K562 (cell line): ENCODE measurements around the gene MAZ. TPM values are rescaled to one million over a fixed set of nuclear protein-coding genes. Genes with fewer than 3 reads are reported as not detected.

Source experiments
- ATF3 ChIP-seq, 2 experiments: fragments of 450-650 bp in 1 of 2; sonication (generic) in 1 of 2; formaldehyde crosslinking in 1 of 2; IDR thresholded peaks in 1 of 2; conservative IDR thresholded peaks in 1 of 2; 2 replicates each; pipeline versions ENCODE4 v1.6.1 to v1.8.1; 2016 to 2023; ENCODE audit warnings: mild to moderate bottlenecking in 2 of 2, moderate library complexity in 2 of 2, inconsistent platforms in 1 of 2, missing genetic modification reagents in 1 of 2
- CREBBP ChIP-seq: IDR thresholded peaks from one replicate; pipeline ENCODE4 v1.6.1; 2012; ENCODE audit warnings: low read depth, mild to moderate bottlenecking, control low read depth, inconsistent platforms, low read length
- CXXC5 ChIP-seq: fragments of 250-450 bp; sonication (Bioruptor Pico); IDR thresholded peaks from 2 replicates; pipeline ENCODE4 v1.8.0; 2022; ENCODE audit warnings: inconsistent platforms, mild to moderate bottlenecking, moderate library complexity
- FOSL1 ChIP-seq: fragments of 200-800 bp; sonication (Bioruptor generic); conservative IDR thresholded peaks from 2 replicates; pipeline ENCODE4 v1.6.1; 2016; ENCODE audit warnings: missing genetic modification characterization, missing compliant biosample characterization
- RBM15 ChIP-seq: fragments of 200-400 bp; formaldehyde crosslinking; IDR thresholded peaks from 2 replicates; pipeline ENCODE4 v1.6.1; 2018; ENCODE audit warnings: mild to moderate bottlenecking, low read length, moderate library complexity; ENCODE audit not compliant: insufficient read depth
- REST ChIP-seq, 2 experiments: fragments of 450-650 bp; formaldehyde crosslinking in 1 of 2; IDR thresholded peaks; 2 replicates each; pipeline versions ENCODE4 v1.4.0 to v1.6.1; 2014 to 2020; ENCODE audit warnings: mild to moderate bottlenecking in 2 of 2, borderline replicate concordance in 1 of 2, low read depth in 1 of 2
- TBP ChIP-seq: optimal IDR thresholded peaks from 2 replicates; pipeline ENCODE3; 2011; ENCODE audit warnings: low read depth, low read length, improper control_type of control experiment
- ZBTB17 ChIP-seq: fragments of 450-650 bp; formaldehyde crosslinking; IDR thresholded peaks from 2 replicates; pipeline ENCODE4 v1.4.0; 2020; ENCODE audit warnings: mild to moderate bottlenecking
- ZFP1 ChIP-seq: fragments of 450-650 bp; formaldehyde crosslinking; IDR thresholded peaks from 2 replicates; pipeline ENCODE4 v1.4.0; 2020; ENCODE audit warnings: mild to moderate bottlenecking, mixed read lengths
- ZNF395 ChIP-seq: fragments of 200-800 bp; sonication (Bioruptor generic); IDR thresholded peaks from 2 replicates; pipeline ENCODE4 v1.6.1; 2017; ENCODE audit warnings: missing genetic modification characterization, missing compliant biosample characterization
- polyA plus RNA-seq, 8 experiments: library from polyadenylated mRNA; depleted of rRNA in 4 of 8; stranded (reverse) in 5 of 8; unstranded in 3 of 8; fragments of >200 nt; fragmentation: Nextera tagmentation in 2 of 8; fragmentation: Illumina TruSeq in 1 of 8; extraction: Ambion mirVana in 2 of 8; extraction: Trizol in 1 of 8; gene quantifications; 2 replicates each; pipeline versions ENCODE4 v1.2.1 to v1.2.3, GENCODE V29; 2011 to 2014; ENCODE audit warnings: inconsistent platforms in 1 of 8, missing spikeins in 1 of 8
- total RNA-seq, 7 experiments: library from RNA; depleted of rRNA in 6 of 7; stranded (reverse); fragments of >200 nt in 6 of 7; fragmentation: Illumina TruSeq in 2 of 7; extraction: Trizol in 2 of 7; gene quantifications; 2 replicates each; pipeline versions ENCODE4 v1.2.1 to v1.2.3, GENCODE V29; 2011 to 2021; ENCODE audit warnings: low replicate concordance in 1 of 7

The MAZ gene
- total and polyA plus RNA-seq, 9 of the 15 experiments (the other 6 are each of a cell fraction or from before 2014, with no cell fraction given) = 45.4 to 532 (median 250) TPM

GRCh38 chr16:29835926-29836325, 29.6 kb downstream of the MAZ start (continued):
- no peak for TF ChIP-seq REST (IDR thresholded peaks at IDR 0.05; ENCODE audit: borderline replicate concordance)
- TF ChIP-seq REST (CRISPR knock-in tag; IDR thresholded peaks at IDR 0.05; ENCODE audit: low read depth) = no peak
- TF ChIP-seq ZFP1 (CRISPR knock-in tag) = no peak
- TF ChIP-seq ZNF395 (CRISPR knock-in tag) = no peak
- no peak for TF ChIP-seq CXXC5 (CRISPR knock-in tag)
- 0 out of 2 replicates have a peak, but pooled peaks have one; percentile 27 for TF ChIP-seq FOSL1 (tag)
- peak; percentile 29 for TF ChIP-seq ATF3 (IDR thresholded peaks at IDR 0.05)
- no peak for TF ChIP-seq ATF3 (CRISPR knock-in tag; conservative IDR thresholded peaks at IDR 0.05)
- no peak for TF ChIP-seq TBP
- no peak for TF ChIP-seq RBM15
- no peak for TF ChIP-seq CREBBP
- TF ChIP-seq ZBTB17 (CRISPR knock-in tag) = no peak
